ENCODE measurements around the gene CA4.
"Not testable (repeated sequence)": the region's sequence is repeated elsewhere in the genome, so short reads cannot be mapped to it uniquely, and the experiment has no call there.

The CA4 gene

GRCh38 chr17:60149691-60150582 lies at the start of gene CA4:
CA4 (plus strand) TSS chr17:60149973; CDS start chr17:60150035, 62 bp downstream.
- no peak for DNase-seq (ENCODE audit: extremely low read depth in 1 of 2, low read depth in 1 of 2)

- not testable (repeated sequence) for DNase-seq (ENCODE audit: extremely low read depth in 1 of 2, low read depth in 1 of 2)
Observed at GRCh38 chr17:60100577-60100976, 49.2 kb upstream of the CA4 start.

- DNase-seq (ENCODE audit: extremely low read depth in 1 of 2, low read depth in 1 of 2), result not testable (repeated sequence)
Observed at GRCh38 chr17:60102015-60102631, 47.6 kb upstream of the CA4 start.

GRCh38 chr17:60102632-60103096 lies 47.1 kb upstream of the CA4 start:
- DNase-seq (ENCODE audit: extremely low read depth in 1 of 2, low read depth in 1 of 2), result no peak

GRCh38 chr17:60103957-60104356 lies 45.8 kb upstream of the CA4 start:
- no peak for DNase-seq (ENCODE audit: extremely low read depth in 1 of 2, low read depth in 1 of 2)

GRCh38 chr17:60106340-60107059 lies 43.3 kb upstream of the CA4 start:
- no peak for DNase-seq (ENCODE audit: extremely low read depth in 1 of 2, low read depth in 1 of 2)

- no peak for DNase-seq (ENCODE audit: extremely low read depth in 1 of 2, low read depth in 1 of 2)
Observed at GRCh38 chr17:60107526-60108257, 42.1 kb upstream of the CA4 start.

GRCh38 chr17:60108309-60108708 lies 41.5 kb upstream of the CA4 start:
- DNase-seq (ENCODE audit: extremely low read depth in 1 of 2, low read depth in 1 of 2), result not testable (repeated sequence)

- no peak for DNase-seq (ENCODE audit: extremely low read depth in 1 of 2, low read depth in 1 of 2)
Observed at GRCh38 chr17:60108712-60109111, 41.1 kb upstream of the CA4 start.

GRCh38 chr17:60109161-60109560 lies 40.6 kb upstream of the CA4 start:
- no peak for DNase-seq (ENCODE audit: extremely low read depth in 1 of 2, low read depth in 1 of 2)

- no peak for DNase-seq (ENCODE audit: extremely low read depth in 1 of 2, low read depth in 1 of 2)
Observed at GRCh38 chr17:60110586-60110985, 39.2 kb upstream of the CA4 start.

GRCh38 chr17:60111661-60112060 lies 38.1 kb upstream of the CA4 start:
- not testable (repeated sequence) for DNase-seq (ENCODE audit: extremely low read depth in 1 of 2, low read depth in 1 of 2)

GRCh38 chr17:60115364-60115763 lies 34.4 kb upstream of the CA4 start:
- DNase-seq (ENCODE audit: extremely low read depth in 1 of 2, low read depth in 1 of 2), result not testable (repeated sequence)

GRCh38 chr17:60116196-60116595 lies 33.6 kb upstream of the CA4 start:
- DNase-seq (ENCODE audit: extremely low read depth in 1 of 2, low read depth in 1 of 2), result not testable (repeated sequence)

GRCh38 chr17:60119162-60119561 lies 30.6 kb upstream of the CA4 start:
- not testable (repeated sequence) for DNase-seq (ENCODE audit: extremely low read depth in 1 of 2, low read depth in 1 of 2)

GRCh38 chr17:60119807-60120748 lies 29.7 kb upstream of the CA4 start:
- not testable (repeated sequence) for DNase-seq (ENCODE audit: extremely low read depth in 1 of 2, low read depth in 1 of 2)

- DNase-seq (ENCODE audit: extremely low read depth in 1 of 2, low read depth in 1 of 2), result no peak
Observed at GRCh38 chr17:60127068-60128064, 22.4 kb upstream of the CA4 start.

GRCh38 chr17:60128171-60128859 lies 21.5 kb upstream of the CA4 start:
- DNase-seq (ENCODE audit: extremely low read depth in 1 of 2, low read depth in 1 of 2), result no peak
